Measurements from ENCODE around the gene EFNB1.

- no peak for TF ChIP-seq EZH2 (IDR thresholded peaks at IDR 0.05; ENCODE audit: borderline replicate concordance, control insufficient read depth, low read depth, low read length)
- TF ChIP-seq ESRRA (IDR thresholded peaks at IDR 0.05; ENCODE audit: low read length): no peak
- TF ChIP-seq, protein P1, sequence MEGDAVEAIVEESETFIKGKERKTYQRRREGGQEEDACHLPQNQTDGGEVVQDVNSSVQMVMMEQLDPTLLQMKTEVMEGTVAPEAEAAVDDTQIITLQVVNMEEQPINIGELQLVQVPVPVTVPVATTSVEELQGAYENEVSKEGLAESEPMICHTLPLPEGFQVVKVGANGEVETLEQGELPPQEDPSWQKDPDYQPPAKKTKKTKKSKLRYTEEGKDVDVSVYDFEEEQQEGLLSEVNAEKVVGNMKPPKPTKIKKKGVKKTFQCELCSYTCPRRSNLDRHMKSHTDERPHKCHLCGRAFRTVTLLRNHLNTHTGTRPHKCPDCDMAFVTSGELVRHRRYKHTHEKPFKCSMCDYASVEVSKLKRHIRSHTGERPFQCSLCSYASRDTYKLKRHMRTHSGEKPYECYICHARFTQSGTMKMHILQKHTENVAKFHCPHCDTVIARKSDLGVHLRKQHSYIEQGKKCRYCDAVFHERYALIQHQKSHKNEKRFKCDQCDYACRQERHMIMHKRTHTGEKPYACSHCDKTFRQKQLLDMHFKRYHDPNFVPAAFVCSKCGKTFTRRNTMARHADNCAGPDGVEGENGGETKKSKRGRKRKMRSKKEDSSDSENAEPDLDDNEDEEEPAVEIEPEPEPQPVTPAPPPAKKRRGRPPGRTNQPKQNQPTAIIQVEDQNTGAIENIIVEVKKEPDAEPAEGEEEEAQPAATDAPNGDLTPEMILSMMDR (IDR thresholded peaks at IDR 0.05 in 2 of 3, conservative IDR thresholded peaks at IDR 0.05 in 1 of 3; ENCODE audit: control insufficient read depth in 2 of 3, extremely low read depth in 1 of 3, insufficient read depth in 1 of 3, low read depth in 3 of 3, low read length in 3 of 3): no peak
- TF ChIP-seq, protein P2, sequence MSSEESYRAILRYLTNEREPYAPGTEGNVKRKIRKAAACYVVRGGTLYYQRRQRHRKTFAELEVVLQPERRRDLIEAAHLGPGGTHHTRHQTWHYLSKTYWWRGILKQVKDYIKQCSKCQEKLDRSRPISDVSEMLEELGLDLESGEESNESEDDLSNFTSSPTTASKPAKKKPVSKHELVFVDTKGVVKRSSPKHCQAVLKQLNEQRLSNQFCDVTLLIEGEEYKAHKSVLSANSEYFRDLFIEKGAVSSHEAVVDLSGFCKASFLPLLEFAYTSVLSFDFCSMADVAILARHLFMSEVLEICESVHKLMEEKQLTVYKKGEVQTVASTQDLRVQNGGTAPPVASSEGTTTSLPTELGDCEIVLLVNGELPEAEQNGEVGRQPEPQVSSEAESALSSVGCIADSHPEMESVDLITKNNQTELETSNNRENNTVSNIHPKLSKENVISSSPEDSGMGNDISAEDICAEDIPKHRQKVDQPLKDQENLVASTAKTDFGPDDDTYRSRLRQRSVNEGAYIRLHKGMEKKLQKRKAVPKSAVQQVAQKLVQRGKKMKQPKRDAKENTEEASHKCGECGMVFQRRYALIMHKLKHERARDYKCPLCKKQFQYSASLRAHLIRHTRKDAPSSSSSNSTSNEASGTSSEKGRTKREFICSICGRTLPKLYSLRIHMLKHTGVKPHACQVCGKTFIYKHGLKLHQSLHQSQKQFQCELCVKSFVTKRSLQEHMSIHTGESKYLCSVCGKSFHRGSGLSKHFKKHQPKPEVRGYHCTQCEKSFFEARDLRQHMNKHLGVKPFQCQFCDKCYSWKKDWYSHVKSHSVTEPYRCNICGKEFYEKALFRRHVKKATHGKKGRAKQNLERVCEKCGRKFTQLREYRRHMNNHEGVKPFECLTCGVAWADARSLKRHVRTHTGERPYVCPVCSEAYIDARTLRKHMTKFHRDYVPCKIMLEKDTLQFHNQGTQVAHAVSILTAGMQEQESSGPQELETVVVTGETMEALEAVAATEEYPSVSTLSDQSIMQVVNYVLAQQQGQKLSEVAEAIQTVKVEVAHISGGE (CRISPR knock-in tag; IDR thresholded peaks at IDR 0.05): no peak
- no peak for TF ChIP-seq BMI1 (IDR thresholded peaks at IDR 0.05; ENCODE audit: borderline replicate concordance)
- TF ChIP-seq SRF (IDR thresholded peaks at IDR 0.05; ENCODE audit: low read depth in 2 of 2, low read length in 2 of 2): no peak
- no peak for TF ChIP-seq BCL11A (IDR thresholded peaks at IDR 0.05; ENCODE audit: low read depth, low read length)
- TF ChIP-seq SIN3A (IDR thresholded peaks at IDR 0.05; ENCODE audit: low read depth, low read length): no peak
- no peak for TF ChIP-seq CEBPB (IDR thresholded peaks at IDR 0.05; ENCODE audit: borderline replicate concordance in 1 of 2, low read depth in 2 of 2, low read length in 2 of 2)
- TF ChIP-seq RAD21 (IDR thresholded peaks at IDR 0.05; ENCODE audit: insufficient read depth, low read depth, low read length): no peak
These were observed 27.0 kb upstream of the EFNB1 start for GRCh38 chrX:68801737-68802290.
